HepG2 (cell line): ENCODE measurements around the gene CEBPB. TPM values are rescaled to one million over a fixed set of nuclear protein-coding genes. Genes with fewer than 3 reads are reported as not detected.

Experiments
- ARNT ChIP-seq: fragments of 450-650 bp; IDR thresholded peaks from 2 replicates; pipeline ENCODE4 v1.6.1; 2017
- ATF7 ChIP-seq, 2 experiments: fragments of 450-650 bp in 1 of 2; sonication (generic) in 1 of 2; formaldehyde crosslinking in 1 of 2; IDR thresholded peaks; 2 replicates each; pipeline versions ENCODE4 v1.4.0 to v1.6.1; 2016 to 2020; ENCODE audit warnings: antibody characterized with exemption in 1 of 2, mild to moderate bottlenecking in 1 of 2, missing genetic modification reagents in 1 of 2
- BCL6 ChIP-seq: IDR thresholded peaks from 2 replicates; pipeline ENCODE4 v1.6.1; 2016; ENCODE audit warnings: missing genetic modification reagents, missing compliant biosample characterization
- CREBL2 ChIP-seq: sonication (generic); formaldehyde crosslinking; IDR thresholded peaks from 2 replicates; pipeline ENCODE4 v1.8.1; 2023; ENCODE audit warnings: missing genetic modification reagents, mild to moderate bottlenecking, borderline replicate concordance
- FOXK2 ChIP-seq: fragments of 450-650 bp; IDR thresholded peaks from 2 replicates; pipeline ENCODE4 v1.6.1; 2016
- HNRNPK ChIP-seq: fragments of 200-400 bp; formaldehyde crosslinking; IDR thresholded peaks from 2 replicates; pipeline ENCODE4 v1.6.1; 2018; ENCODE audit warnings: low read length, low read depth, moderate library complexity, mild to moderate bottlenecking; ENCODE audit not compliant: poor library complexity, severe bottlenecking
- HOXD1 ChIP-seq: sonication (generic); formaldehyde crosslinking; IDR thresholded peaks from 2 replicates; pipeline ENCODE4 v1.5.0; 2020; ENCODE audit warnings: missing genetic modification reagents
- KAT8 ChIP-seq: IDR thresholded peaks from 2 replicates; pipeline ENCODE4 v1.6.1; 2016; ENCODE audit warnings: missing genetic modification reagents, missing compliant biosample characterization
- MED1 ChIP-seq: sonication (generic); formaldehyde crosslinking; IDR thresholded peaks from 2 replicates; pipeline ENCODE4 v1.4.0; 2020; ENCODE audit warnings: missing genetic modification reagents
- MLX ChIP-seq: IDR thresholded peaks from 2 replicates; pipeline ENCODE4 v1.6.1; 2016
- NAIF1 ChIP-seq: sonication (generic); formaldehyde crosslinking; IDR thresholded peaks from 2 replicates; pipeline ENCODE4 v1.5.0; 2020; ENCODE audit warnings: mild to moderate bottlenecking, missing genetic modification reagents, borderline replicate concordance
- NFIC ChIP-seq: IDR thresholded peaks from 2 replicates; pipeline ENCODE4 v1.6.1; 2012; ENCODE audit warnings: mild to moderate bottlenecking, low read length, inconsistent platforms
- PBX2 ChIP-seq: IDR thresholded peaks from 2 replicates; pipeline ENCODE4 v1.6.1; 2016; ENCODE audit warnings: control low read depth
- RELA ChIP-seq: sonication (generic); formaldehyde crosslinking; IDR thresholded peaks from 2 replicates; pipeline ENCODE4 v1.4.0; 2020; ENCODE audit warnings: missing genetic modification reagents
- SMAD9 ChIP-seq: sonication (generic); formaldehyde crosslinking; IDR thresholded peaks from 2 replicates; pipeline ENCODE4 v1.5.1; 2020; ENCODE audit warnings: mild to moderate bottlenecking, missing genetic modification reagents
- SNRNP70 ChIP-seq: fragments of 200-400 bp; formaldehyde crosslinking; IDR thresholded peaks from 2 replicates; pipeline ENCODE4 v1.6.1; 2017; ENCODE audit warnings: mild to moderate bottlenecking, low read depth, low read length, moderate library complexity
- SYNCRIP ChIP-seq: fragments of 200-400 bp; formaldehyde crosslinking; IDR thresholded peaks from 2 replicates; pipeline ENCODE4 v1.6.1; 2018; ENCODE audit warnings: mild to moderate bottlenecking, low read depth, low read length; ENCODE audit not compliant: insufficient read depth
- THAP7 ChIP-seq: sonication (generic); formaldehyde crosslinking; IDR thresholded peaks from 2 replicates; pipeline ENCODE4 v1.8.1; 2023; ENCODE audit warnings: mild to moderate bottlenecking, missing genetic modification reagents
- TSC22D2 ChIP-seq: sonication (generic); formaldehyde crosslinking; IDR thresholded peaks from 2 replicates; pipeline ENCODE4 v1.5.1; 2020; ENCODE audit warnings: missing genetic modification reagents, mild to moderate bottlenecking, borderline replicate concordance
- YEATS2 ChIP-seq: sonication (generic); formaldehyde crosslinking; IDR thresholded peaks from 2 replicates; pipeline ENCODE4 v1.4.0; 2020; ENCODE audit warnings: missing genetic modification reagents, borderline replicate concordance
- ZFAT ChIP-seq: sonication (generic); formaldehyde crosslinking; conservative IDR thresholded peaks from 2 replicates; pipeline ENCODE4 v1.8.1; 2023; ENCODE audit warnings: missing genetic modification reagents, inconsistent platforms
- ZNF143 ChIP-seq: sonication (generic); formaldehyde crosslinking; IDR thresholded peaks from 2 replicates; pipeline ENCODE4 v1.4.0; 2020; ENCODE audit warnings: missing genetic modification reagents
- ZNF160 ChIP-seq: sonication (generic); formaldehyde crosslinking; IDR thresholded peaks from 2 replicates; pipeline ENCODE4 v1.8.0; 2022; ENCODE audit warnings: mild to moderate bottlenecking, inconsistent platforms, missing genetic modification reagents
- ZNF280B ChIP-seq: sonication (generic); formaldehyde crosslinking; IDR thresholded peaks from 2 replicates; pipeline ENCODE4 v1.5.0; 2020; ENCODE audit warnings: missing genetic modification reagents, mild to moderate bottlenecking, borderline replicate concordance
- ZNF34 ChIP-seq: sonication (generic); formaldehyde crosslinking; IDR thresholded peaks from 2 replicates; pipeline ENCODE4 v1.4.0; 2020; ENCODE audit warnings: mild to moderate bottlenecking, missing genetic modification reagents, borderline replicate concordance
- ZNF44 ChIP-seq: sonication (generic); formaldehyde crosslinking; IDR thresholded peaks from 2 replicates; pipeline ENCODE4 v1.5.1; 2020; ENCODE audit warnings: mild to moderate bottlenecking, missing genetic modification reagents
- ZNF562 ChIP-seq: sonication (generic); formaldehyde crosslinking; IDR thresholded peaks from 2 replicates; pipeline ENCODE4 v1.8.0; 2022; ENCODE audit warnings: missing genetic modification reagents, borderline replicate concordance
- ZNF747 ChIP-seq: sonication (generic); formaldehyde crosslinking; IDR thresholded peaks from 2 replicates; pipeline ENCODE4 v1.8.1; 2023; ENCODE audit warnings: missing genetic modification reagents, mild to moderate bottlenecking, borderline replicate concordance
- polyA plus RNA-seq, 8 experiments: library from polyadenylated mRNA; depleted of rRNA in 3 of 8; stranded (reverse) in 7 of 8; unstranded in 1 of 8; fragments of >200 nt; fragmentation: Illumina TruSeq in 4 of 8; extraction: Trizol in 4 of 8; gene quantifications; 2 replicates each; pipeline versions ENCODE4 v1.2.1 to v1.2.3, GENCODE V29; 2011 to 2016; ENCODE audit warnings: low read depth in 4 of 8, missing spikeins in 1 of 8, mixed read lengths in 1 of 8; ENCODE audit not compliant: insufficient read depth in 1 of 8
- total RNA-seq, 5 experiments: library from RNA; depleted of rRNA; stranded (reverse); fragments of >200 nt; fragmentation: Illumina TruSeq; extraction: Trizol; gene quantifications; 2 replicates each; pipeline ENCODE4 v1.2.3, GENCODE V29; 2016; ENCODE audit warnings: low read depth in 1 of 5

The CEBPB gene
- total and polyA plus RNA-seq, 2 of the 13 experiments (the other 11 are each of a cell fraction or from before 2014, with no cell fraction given), result 18.5 to 28.2 TPM

GRCh38 chr20:50172347-50173013 lies 18.1 kb upstream of the CEBPB start (continued):
- TF ChIP-seq YEATS2 (CRISPR knock-in tag), result peak; percentile 81; the same call in 1 of the 2 replicates
- peak; percentile 79; the same call in 1 of the 2 replicates for TF ChIP-seq NAIF1 (CRISPR knock-in tag)
- no peak; the same call in 1 of the 2 replicates for TF ChIP-seq FOXK2
- no peak for TF ChIP-seq ARNT
- TF ChIP-seq SNRNP70, result no peak
- TF ChIP-seq MLX (CRISPR knock-in tag), result no peak; the same call in 1 of the 2 replicates
- TF ChIP-seq HOXD1 (CRISPR knock-in tag), result no peak; the same call in 1 of the 2 replicates
- peak; percentile 63; the same call in 1 of the 2 replicates for TF ChIP-seq ZNF143
- no peak for TF ChIP-seq ZNF562
- TF ChIP-seq CREBL2 (CRISPR knock-in tag), result peak; percentile 93
- no peak; the same call in none of the 2 replicates for TF ChIP-seq TSC22D2 (CRISPR knock-in tag)
- TF ChIP-seq ATF7 (IDR thresholded peaks at IDR 0.05), result no peak
- peak; percentile 87; the same call in 1 of the 2 replicates for TF ChIP-seq ATF7 (CRISPR knock-in tag; IDR thresholded peaks at IDR 0.05)
- no peak for TF ChIP-seq HNRNPK
- TF ChIP-seq SMAD9 (CRISPR knock-in tag), result peak; percentile 76; the same call in 1 of the 2 replicates
- TF ChIP-seq PBX2 (CRISPR knock-in tag), result no peak
- peak; percentile 83; the same call in 1 of the 2 replicates for TF ChIP-seq ZNF747 (CRISPR knock-in tag)
- TF ChIP-seq SYNCRIP, result no peak
- TF ChIP-seq ZNF44 (CRISPR knock-in tag), result peak; percentile 87
- peak; percentile 95 for TF ChIP-seq ZNF280B (CRISPR knock-in tag)
- TF ChIP-seq ZNF34 (CRISPR knock-in tag), result peak; percentile 94
- peak; percentile 58; the same call in 1 of the 2 replicates for TF ChIP-seq THAP7
- TF ChIP-seq ZNF160, result peak; percentile 87
- no peak for TF ChIP-seq ZFAT
- no peak for TF ChIP-seq NFIC
- peak; percentile 91 for TF ChIP-seq MED1
- peak; percentile 55 for TF ChIP-seq BCL6
- TF ChIP-seq RELA (CRISPR knock-in tag), result peak; percentile 76
- TF ChIP-seq KAT8, result peak; percentile 91
